ENCODE results near the gene TMEM196. TPM values are rescaled to one million over a fixed set of nuclear protein-coding genes. Genes with fewer than 3 reads are reported as not detected.
"Not testable (repeated sequence)": the region's sequence is repeated elsewhere in the genome, so short reads cannot be mapped to it uniquely, and the experiment has no call there.

Gene TMEM196
- total RNA-seq, 2 experiments from 2014 or later: not detected

GRCh38 chr7:19708397-19709248, 64.8 kb downstream of the TMEM196 start, which contains the start of gene POLR1F:
Gene POLR1F, minus strand, starts transcription at chr7:19709037. Its CDS starts 21 bp downstream, at chr7:19709016.
- ChIA-PET POLR2A (interaction anchor here (0.6 kb wide), 1 partner anchor 890 kb away, joined by 5 read pairs; no protein-coding TSS in a partner anchor), CTCF (interaction anchor here (0.7 to 1.2 kb wide), 3 partner anchors 8 to 890 kb away, joined by 3 to 5 read pairs (median 5); no protein-coding TSS in a partner anchor)

DNA sequence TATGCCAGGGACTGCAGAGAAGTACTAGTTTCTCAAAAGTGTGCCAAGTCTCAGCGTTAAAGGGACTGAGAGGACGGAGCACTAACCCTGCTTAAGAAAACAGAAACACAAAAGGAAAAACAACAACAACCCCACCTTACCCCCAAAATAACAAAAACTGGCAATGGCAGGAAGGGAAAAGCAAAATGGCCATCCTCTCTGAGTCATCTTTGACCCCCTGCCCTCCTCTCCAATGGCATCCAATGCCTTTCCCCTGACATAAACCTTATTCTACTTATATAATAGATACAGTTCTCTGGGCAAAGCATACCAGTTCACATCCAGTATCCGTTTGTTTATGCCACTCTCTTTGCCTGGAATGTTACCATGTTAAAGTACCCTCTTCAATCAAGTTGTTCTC, 66.2 kb downstream of the TMEM196 start:
- ChIA-PET CTCF (no interaction called here), POLR2A (no interaction called here)

- POLR2A ChIA-PET: no interaction called here
- CTCF ChIA-PET: no interaction called here
Measured at GRCh38 chr7:19705663-19706062, 67.8 kb downstream of the TMEM196 start.

DNA sequence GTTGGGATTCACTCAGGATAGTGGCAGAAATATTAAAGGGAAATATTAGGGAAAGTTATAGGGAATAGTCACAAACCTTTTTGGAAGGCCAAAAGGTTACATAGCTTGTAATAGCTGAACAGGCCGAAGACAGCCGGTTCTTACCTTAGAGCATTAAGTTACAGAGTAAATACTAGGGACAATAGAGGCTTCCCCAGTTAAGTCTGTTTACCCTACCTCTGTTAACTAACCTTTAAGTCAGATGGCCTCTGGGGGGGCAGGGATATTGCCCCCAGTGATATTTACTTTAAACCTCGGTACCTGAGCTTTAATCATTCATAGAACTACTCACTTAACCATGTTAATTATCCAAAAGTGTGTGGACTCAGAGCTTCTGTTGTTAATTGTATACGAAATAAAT, 71.9 kb downstream of the TMEM196 start:
- ChIA-PET POLR2A (no interaction called here), CTCF (no interaction called here)

DNA sequence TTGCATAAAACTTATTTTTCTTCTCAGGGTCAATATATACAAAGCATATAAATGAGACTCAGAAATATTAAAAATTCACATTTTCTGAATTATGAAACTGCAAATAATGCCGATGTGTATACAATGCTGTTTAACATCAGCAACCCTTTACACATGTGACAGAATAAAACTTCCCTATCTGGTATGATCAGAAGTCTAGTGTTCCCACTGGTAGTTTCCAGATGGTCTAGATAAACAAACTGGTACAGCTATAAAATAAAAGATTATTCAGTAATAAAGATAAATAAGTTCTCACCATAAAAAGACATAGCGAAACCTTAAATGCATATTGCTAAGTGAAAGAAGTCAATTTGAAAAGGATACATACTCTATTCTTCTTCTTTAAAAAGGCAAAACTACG, 72.5 kb downstream of the TMEM196 start:
- POLR2A ChIA-PET: no interaction called here
- CTCF ChIA-PET: interaction anchor here (1.1 kb wide), 1 partner anchor 8 kb away, joined by 5 read pairs; the partner anchor contains the start of gene POLR1F

DNA sequence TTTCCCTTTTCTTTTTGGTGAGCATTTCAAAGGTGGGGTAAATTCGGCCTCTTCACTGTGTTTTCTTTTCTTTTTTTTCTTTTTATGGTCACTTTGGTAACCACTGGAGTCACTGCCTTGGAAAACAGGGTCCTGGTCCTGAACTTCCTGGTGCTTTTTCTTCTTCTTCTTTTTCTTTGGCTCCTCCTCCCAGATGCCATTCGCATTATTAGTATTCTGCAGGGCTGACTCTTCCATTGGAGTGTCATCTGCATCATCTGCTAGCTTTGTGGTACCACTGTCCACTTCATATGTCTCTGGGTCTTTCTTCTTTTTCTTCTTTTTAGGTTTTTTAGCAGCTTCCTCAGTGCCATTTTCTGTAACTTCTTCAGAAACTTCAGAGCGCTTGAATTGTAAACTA, 75.1 kb downstream of the TMEM196 start:
- POLR2A ChIA-PET: no interaction called here
- CTCF ChIA-PET: no interaction called here

DNA sequence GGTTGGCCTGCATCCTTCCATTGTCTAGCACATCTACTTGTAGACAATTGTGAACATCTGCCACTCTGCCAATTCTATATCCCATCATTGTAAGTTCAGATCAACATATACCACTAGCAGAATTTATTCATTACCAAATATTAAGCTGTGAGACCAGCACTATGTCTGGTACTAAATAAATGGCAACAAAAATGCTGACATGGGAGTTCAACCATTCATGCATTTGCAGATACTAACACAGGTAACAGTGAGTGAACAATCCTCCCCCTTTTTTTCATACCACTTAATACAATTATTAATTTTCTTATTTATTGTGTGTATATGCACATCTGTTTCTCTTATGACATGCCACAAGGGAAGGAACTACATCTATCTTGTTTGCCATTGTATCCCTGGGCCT, 76.5 kb downstream of the TMEM196 start:
- ChIA-PET POLR2A (no interaction called here), CTCF (interaction anchor here (1.4 kb wide), 1 partner anchor 17 kb away, joined by 3 read pairs; no protein-coding TSS in a partner anchor)

DNA sequence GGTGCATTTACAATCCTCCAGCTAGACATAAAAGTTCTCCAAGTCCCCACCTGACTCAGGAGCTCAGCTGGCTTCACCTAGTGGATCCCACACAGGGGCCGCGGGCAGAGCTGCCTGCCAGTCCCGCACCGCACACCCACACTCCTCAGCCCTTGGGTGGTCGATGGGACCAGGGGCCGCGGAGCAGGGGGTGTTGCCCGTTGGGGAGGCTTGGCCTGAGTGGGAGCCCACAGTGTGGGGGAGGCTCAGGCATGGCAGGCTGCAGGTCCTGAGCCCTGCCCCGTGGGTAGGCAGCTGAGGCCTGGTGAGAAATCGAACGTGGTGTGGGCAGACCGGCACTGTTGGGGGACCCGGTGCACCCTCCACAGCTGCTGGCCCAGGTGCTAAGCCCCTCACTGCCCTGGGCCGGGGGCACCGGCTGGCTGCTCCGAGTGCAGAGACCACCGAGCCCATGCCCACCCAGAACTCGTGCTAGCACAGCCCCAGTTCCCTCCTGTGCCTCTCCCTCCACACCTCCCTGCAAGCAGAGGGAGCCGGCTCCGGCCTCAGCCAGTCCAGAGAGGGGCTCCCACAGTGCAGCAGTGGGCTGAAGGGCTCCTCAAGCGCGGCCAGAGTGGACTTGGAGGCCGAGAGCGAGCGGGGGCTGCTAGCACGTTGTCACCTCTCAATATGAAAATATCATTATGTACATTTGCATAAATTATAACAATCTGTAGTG, 81.1 kb downstream of the TMEM196 start:
- POLR2A ChIA-PET: no interaction called here
- CTCF ChIA-PET: no interaction called here

GRCh38 chr7:19690736-19691135, 82.7 kb downstream of the TMEM196 start:
- POLR2A ChIA-PET: no interaction called here
- CTCF ChIA-PET: interaction anchor here (0.7 kb wide), 1 partner anchor 1073 kb away, joined by 3 read pairs; no protein-coding TSS in a partner anchor

GRCh38 chr7:19689130-19689529, 84.3 kb downstream of the TMEM196 start:
- CTCF ChIA-PET, POLR2A ChIA-PET: not testable (repeated sequence)

DNA sequence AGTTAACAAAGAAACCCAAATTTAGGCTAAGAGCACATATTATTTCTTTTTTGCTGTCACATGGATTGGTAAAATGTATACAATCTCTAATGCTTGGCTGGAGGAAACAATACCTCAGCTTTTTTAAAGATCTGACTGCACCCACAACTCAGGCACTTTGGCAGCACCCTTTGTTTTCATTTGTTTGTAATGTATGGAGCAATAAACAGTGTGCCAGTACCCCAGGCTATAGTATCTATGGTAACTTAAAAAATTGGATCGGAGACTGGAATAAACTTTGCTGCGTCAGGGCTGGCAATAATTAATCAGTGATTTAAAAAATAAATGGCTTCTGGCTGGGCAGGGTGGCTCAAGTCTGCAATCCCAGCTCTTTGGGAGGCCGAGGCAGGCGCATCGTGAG, 91.8 kb downstream of the TMEM196 start:
- ChIA-PET POLR2A (no interaction called here), CTCF (no interaction called here)

GRCh38 chr7:19677180-19677579, 96.2 kb downstream of the TMEM196 start:
- POLR2A ChIA-PET: no interaction called here

GRCh38 chr7:19675816-19676215, 97.6 kb downstream of the TMEM196 start:
- POLR2A ChIA-PET: no interaction called here
- CTCF ChIA-PET: no interaction called here

More at GRCh38 chr7:19677180-19677579, 96.2 kb downstream of the TMEM196 start:
- CTCF ChIA-PET: no interaction called here

DNA sequence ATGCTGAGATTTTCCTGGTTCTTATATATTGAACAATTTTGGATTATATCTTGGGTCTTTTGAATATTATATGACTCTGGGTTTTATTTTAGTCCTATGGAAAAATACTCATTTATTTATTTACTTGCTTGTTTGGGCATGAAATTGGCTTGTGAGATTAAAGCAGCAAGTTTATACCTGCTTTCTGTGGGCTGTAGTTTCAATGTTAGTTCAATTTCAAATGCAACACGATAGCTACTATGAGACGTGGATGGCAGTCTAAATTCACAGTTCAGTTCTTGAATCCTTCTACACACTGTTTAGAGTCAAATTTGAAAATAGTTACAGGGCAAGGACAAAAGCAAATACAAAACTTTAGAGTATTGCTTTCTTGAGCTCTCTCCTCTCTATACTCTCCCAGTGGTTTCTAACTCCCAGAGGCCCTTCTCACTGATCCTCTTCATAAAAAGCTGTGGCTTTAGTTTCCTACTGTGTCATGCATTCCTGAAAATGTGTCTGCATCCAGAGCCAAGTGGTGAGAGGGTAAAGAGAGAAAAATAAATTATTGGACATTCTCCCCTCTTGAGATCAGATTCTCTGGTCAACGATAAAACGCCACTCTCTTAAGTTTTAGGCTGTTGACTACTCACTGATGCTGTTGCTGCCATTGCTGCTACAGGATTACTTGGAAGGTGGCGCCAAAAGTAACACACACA, 99.0 kb downstream of the TMEM196 start:
- CTCF ChIA-PET: no interaction called here

GRCh38 chr7:19670806-19671205, 102.6 kb downstream of the TMEM196 start:
- ChIA-PET CTCF (no interaction called here), POLR2A (no interaction called here)

More for the DNA sequence above, 99.0 kb downstream of the TMEM196 start:
- POLR2A ChIA-PET: no interaction called here

Other genes starting within 250 kb of the TMEM196 start
- gene POLR1F, start 64.6 kb downstream of the TMEM196 start, total RNA-seq: 10 to 100 TPM; 34.5 to 35.6 TPM